ENCODE data around the gene CSGALNACT2.

Gene CSGALNACT2

GRCh38 chr10:43204042-43204942 lies 66.0 kb downstream of the CSGALNACT2 start:
- DNase-seq = no peak

- DNase-seq = peak; percentile 63
Measured at GRCh38 chr10:43204943-43205671, 66.9 kb downstream of the CSGALNACT2 start.

GRCh38 chr10:43205681-43206390 lies 67.6 kb downstream of the CSGALNACT2 start:
- peak; percentile 16 for DNase-seq

GRCh38 chr10:43206391-43207235 lies 68.4 kb downstream of the CSGALNACT2 start:
- peak; percentile 13 for DNase-seq

GRCh38 chr10:43208147-43209073 lies 70.2 kb downstream of the CSGALNACT2 start:
- peak; percentile 16 for DNase-seq

GRCh38 chr10:43209074-43209455 lies 70.8 kb downstream of the CSGALNACT2 start:
- peak; percentile 11 for DNase-seq

- peak; percentile 12 for DNase-seq
Measured at GRCh38 chr10:43209651-43210141, 71.5 kb downstream of the CSGALNACT2 start.

GRCh38 chr10:43210556-43210955 lies 72.3 kb downstream of the CSGALNACT2 start:
- DNase-seq = peak; percentile 13

- DNase-seq = no peak
Measured at GRCh38 chr10:43211030-43211429, 72.8 kb downstream of the CSGALNACT2 start.

- peak; percentile 13 for DNase-seq
Measured at GRCh38 chr10:43211431-43212042, 73.3 kb downstream of the CSGALNACT2 start.

- DNase-seq = no peak
Measured at GRCh38 chr10:43212043-43212721, 73.9 kb downstream of the CSGALNACT2 start.

GRCh38 chr10:43214071-43214955 lies 76.1 kb downstream of the CSGALNACT2 start:
- no peak for DNase-seq

- no peak for DNase-seq
Measured at GRCh38 chr10:43214956-43215561, 76.8 kb downstream of the CSGALNACT2 start.

GRCh38 chr10:43215758-43216455 lies 77.7 kb downstream of the CSGALNACT2 start:
- DNase-seq = no peak

- DNase-seq = no peak
Measured at GRCh38 chr10:43216931-43217562, 78.8 kb downstream of the CSGALNACT2 start.

- no peak for DNase-seq
Measured at GRCh38 chr10:43217563-43218205, 79.4 kb downstream of the CSGALNACT2 start.

Measured in activated T-cell treated with anti-CD3 and anti-CD28 coated beads, Interleukin-2, amount 50 U/mL, for 1 hour (primary cell).